ENCODE results near the gene KRT77.

The KRT77 gene

GRCh38 chr12:52650520-52651081 is 52.7 kb downstream of the KRT77 start:
- DNase-seq, result no peak

- DNase-seq, result no peak
Measured at GRCh38 chr12:52649066-52649465, 54.3 kb downstream of the KRT77 start.

GRCh38 chr12:52648012-52648550 is 55.2 kb downstream of the KRT77 start:
- DNase-seq, result no peak

GRCh38 chr12:52647601-52648000 is 55.7 kb downstream of the KRT77 start:
- no peak for DNase-seq

GRCh38 chr12:52646613-52647012 is 56.7 kb downstream of the KRT77 start:
- no peak for DNase-seq

GRCh38 chr12:52645982-52646381 is 57.3 kb downstream of the KRT77 start:
- no peak for DNase-seq

- peak in 3 of 5 donors; percentile 13 to 85 (median 21) for DNase-seq
Measured at GRCh38 chr12:52645120-52645761, 58.1 kb downstream of the KRT77 start.

GRCh38 chr12:52644078-52644415 is 59.3 kb downstream of the KRT77 start:
- no peak for DNase-seq

GRCh38 chr12:52643233-52644077 is 59.9 kb downstream of the KRT77 start:
- DNase-seq, result no peak

- no peak for DNase-seq
Measured at GRCh38 chr12:52641468-52641867, 61.9 kb downstream of the KRT77 start.

Data from T-helper 1 cell (primary cell).